Calu3 (cell line): ENCODE data around the gene BEX3. TPM values are rescaled to one million over a fixed set of nuclear protein-coding genes. Genes with fewer than 3 reads are reported as not detected.

Experiments
- BruUV-seq: library from RNA; stranded (reverse); fragments of 400-500 nt; replicated peaks from 2 replicates; lab custom pipeline; 2021; lab: Mats Ljungman, UMichigan
- CTCF ChIA-PET: fragments of 300-600 bp; sonication (Branson Sonifier 250); formaldehyde crosslinking; loops from one replicate; lab custom pipeline; 2022; ENCODE audit warnings: antibody characterized with exemption; lab: Charles Lee
- DNase-seq: peaks from one replicate; pipeline ENCODE4 v3.0.0; 2022
- H3K27ac Mint-ChIP-seq: one replicate; pipeline ENCODE4 v1.8.0; 2022; ENCODE audit warnings: mixed read lengths; ENCODE audit not compliant: unreplicated experiment
- H3K27me3 Mint-ChIP-seq: one replicate; pipeline ENCODE4 v1.8.0; 2022; ENCODE audit warnings: mixed read lengths; ENCODE audit not compliant: unreplicated experiment
- H3K36me3 Mint-ChIP-seq: one replicate; pipeline ENCODE4 v1.8.0; 2022; ENCODE audit warnings: mild to moderate bottlenecking, moderate library complexity, mixed read lengths; ENCODE audit not compliant: insufficient read depth, unreplicated experiment
- H3K4me1 Mint-ChIP-seq: one replicate; pipeline ENCODE4 v1.8.0; 2022; ENCODE audit warnings: mild to moderate bottlenecking, low read depth, mixed read lengths; ENCODE audit not compliant: unreplicated experiment
- H3K4me3 Mint-ChIP-seq: one replicate; pipeline ENCODE4 v1.8.0; 2022; ENCODE audit warnings: mild to moderate bottlenecking, low read depth, moderate library complexity, mixed read lengths; ENCODE audit not compliant: unreplicated experiment
- H3K9me3 Mint-ChIP-seq: one replicate; pipeline ENCODE4 v1.8.0; 2022; ENCODE audit warnings: low read depth, mixed read lengths; ENCODE audit not compliant: unreplicated experiment
- CTCF ChIP-seq: fragments of 200-600 bp; IDR thresholded peaks from one replicate; pipeline ENCODE4 v1.8.0; 2022; ENCODE audit warnings: antibody characterized with exemption; ENCODE audit not compliant: unreplicated experiment
- intact Hi-C: fragments of 100-400 bp; cut with micrococcal nuclease; formaldehyde crosslinking; loops from one replicate; pipeline ENCODE4 v1.10.0; 2022; ENCODE audit not compliant: unreplicated experiment
- total RNA-seq: library from RNA; stranded (reverse); gene quantifications from 2 replicates; pipeline ENCODE4 v1.2.3, GENCODE V29; 2022

Gene BEX3
- total RNA-seq, 1 experiment from 2014 or later = 117 TPM

GRCh38 chrX:103369479-103369878 lies 6.9 kb upstream of the BEX3 start:
- H3K9me3 Mint-ChIP-seq = no peaks in the 10 kb centered on the region

GRCh38 chrX:103372886-103373285 lies 3.5 kb upstream of the BEX3 start:
- Mint-ChIP-seq H3K27me3 (no peaks in the 10 kb centered on the region), H3K4me3 (no peak overlapping the region), H3K27ac (no peak overlapping the region), H3K9me3 (no peaks in the 10 kb centered on the region), H3K4me1 (peaks cover 8% of the 10 kb centered on the region), H3K36me3 (peaks cover 20% of the 10 kb centered on the region)
- DNase-seq = no peak
- no peak for TF ChIP-seq CTCF
- CTCF ChIA-PET = no interaction called here
- no TSS peak for BruUV-seq
- intact Hi-C loops = no loop called here

More at GRCh38 chrX:103369479-103369878, 6.9 kb upstream of the BEX3 start:
- CTCF ChIA-PET = no interaction called here
- TF ChIP-seq CTCF = no peak
- H3K36me3 Mint-ChIP-seq = no peaks in the 10 kb centered on the region
- H3K4me3 Mint-ChIP-seq = no peak overlapping the region
- no peak overlapping the region for H3K27ac Mint-ChIP-seq
- BruUV-seq = no TSS peak
- DNase-seq = no peak
- H3K4me1 Mint-ChIP-seq = no peaks in the 10 kb centered on the region
- intact Hi-C loops = no loop called here
- no peaks in the 10 kb centered on the region for H3K27me3 Mint-ChIP-seq

GRCh38 chrX:103373581-103373980 lies 2.8 kb upstream of the BEX3 start:
- no peak for DNase-seq
- H3K4me1 Mint-ChIP-seq = peaks cover 8% of the 10 kb centered on the region
- no peaks in the 10 kb centered on the region for H3K9me3 Mint-ChIP-seq
- no peak overlapping the region for H3K27ac Mint-ChIP-seq
- intact Hi-C loops = no loop called here
- peaks cover 20% of the 10 kb centered on the region for H3K36me3 Mint-ChIP-seq
- TF ChIP-seq CTCF = no peak
- no peak overlapping the region for H3K4me3 Mint-ChIP-seq
- H3K27me3 Mint-ChIP-seq = no peaks in the 10 kb centered on the region
- BruUV-seq = no TSS peak
- CTCF ChIA-PET = no interaction called here

- H3K27me3 Mint-ChIP-seq = no peaks in the 10 kb centered on the region
- H3K36me3 Mint-ChIP-seq = peaks cover 20% of the 10 kb centered on the region
- CTCF ChIA-PET = no interaction called here
- TF ChIP-seq CTCF = no peak
- DNase-seq = no peak
- peak overlapping the region; percentile 81 for H3K4me3 Mint-ChIP-seq
- intact Hi-C loops = no loop called here
- no peaks in the 10 kb centered on the region for H3K9me3 Mint-ChIP-seq
- H3K4me1 Mint-ChIP-seq = peaks cover 8% of the 10 kb centered on the region
- peak overlapping the region; percentile 49 for H3K27ac Mint-ChIP-seq
- BruUV-seq = no TSS peak
Measured at GRCh38 chrX:103376979-103377324, 614 bp downstream of the BEX3 start.
